GM21381 (cell line): ENCODE data around the gene TYMP.

ENCODE experiments used
- ATAC-seq: cut with Tn5 transposase; IDR thresholded peaks from one replicate; pipeline ENCODE4 v1.9.1; 2021; ENCODE audit warnings: mild to moderate bottlenecking, moderate library complexity; ENCODE audit not compliant: unreplicated experiment

The TYMP gene

DNA sequence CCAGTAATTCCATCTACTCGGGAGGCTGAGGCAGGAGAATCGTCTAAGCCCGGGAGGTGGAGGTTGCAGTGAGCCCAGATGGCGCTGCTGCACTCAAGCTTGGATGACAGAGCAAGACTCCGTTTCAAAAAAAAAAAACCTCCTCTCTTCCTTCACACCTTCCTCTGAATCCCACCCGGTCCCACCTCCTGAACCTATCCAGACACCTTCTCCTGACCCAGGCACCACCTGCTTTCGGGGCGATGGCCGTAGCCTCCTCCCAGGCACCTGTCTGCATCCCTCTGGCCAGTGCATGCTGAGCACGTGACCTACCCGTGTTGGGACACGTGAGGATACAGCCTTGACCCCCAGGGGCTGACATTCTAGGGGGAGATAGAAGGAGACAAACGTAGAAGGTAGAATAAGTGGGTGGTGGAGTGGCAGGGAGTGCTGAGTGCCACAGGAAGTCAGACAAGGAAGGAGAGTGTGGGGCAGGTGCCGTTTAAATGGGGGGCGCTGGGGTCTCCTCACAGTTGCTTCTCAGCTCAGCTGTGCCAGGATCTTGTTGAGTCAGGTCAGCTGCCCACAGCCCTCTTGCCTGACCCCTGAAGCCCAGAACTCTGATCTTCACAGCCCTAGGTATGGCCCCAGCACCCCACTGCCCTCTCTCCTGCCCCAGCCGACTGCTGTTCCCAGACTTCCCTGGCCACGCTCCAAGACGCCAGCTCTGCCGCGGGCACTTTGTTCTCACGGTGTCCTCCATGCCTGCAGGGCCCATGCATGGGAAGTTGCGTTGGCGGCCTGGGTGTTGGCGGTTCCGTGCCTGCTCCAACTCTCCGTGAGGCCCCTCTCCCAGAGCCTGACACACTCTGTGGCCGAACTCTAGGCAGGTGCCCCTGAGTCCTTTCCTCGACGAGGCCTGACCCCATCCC lies 44.3 kb downstream of the TYMP start:
- ATAC-seq: no peak

- no peak for ATAC-seq
Observed at GRCh38 chr22:50483977-50484853, 45.6 kb downstream of the TYMP start.

GRCh38 chr22:50483556-50483955 lies 46.3 kb downstream of the TYMP start:
- ATAC-seq: no peak

GRCh38 chr22:50483106-50483505 lies 46.7 kb downstream of the TYMP start:
- no peak for ATAC-seq

DNA sequence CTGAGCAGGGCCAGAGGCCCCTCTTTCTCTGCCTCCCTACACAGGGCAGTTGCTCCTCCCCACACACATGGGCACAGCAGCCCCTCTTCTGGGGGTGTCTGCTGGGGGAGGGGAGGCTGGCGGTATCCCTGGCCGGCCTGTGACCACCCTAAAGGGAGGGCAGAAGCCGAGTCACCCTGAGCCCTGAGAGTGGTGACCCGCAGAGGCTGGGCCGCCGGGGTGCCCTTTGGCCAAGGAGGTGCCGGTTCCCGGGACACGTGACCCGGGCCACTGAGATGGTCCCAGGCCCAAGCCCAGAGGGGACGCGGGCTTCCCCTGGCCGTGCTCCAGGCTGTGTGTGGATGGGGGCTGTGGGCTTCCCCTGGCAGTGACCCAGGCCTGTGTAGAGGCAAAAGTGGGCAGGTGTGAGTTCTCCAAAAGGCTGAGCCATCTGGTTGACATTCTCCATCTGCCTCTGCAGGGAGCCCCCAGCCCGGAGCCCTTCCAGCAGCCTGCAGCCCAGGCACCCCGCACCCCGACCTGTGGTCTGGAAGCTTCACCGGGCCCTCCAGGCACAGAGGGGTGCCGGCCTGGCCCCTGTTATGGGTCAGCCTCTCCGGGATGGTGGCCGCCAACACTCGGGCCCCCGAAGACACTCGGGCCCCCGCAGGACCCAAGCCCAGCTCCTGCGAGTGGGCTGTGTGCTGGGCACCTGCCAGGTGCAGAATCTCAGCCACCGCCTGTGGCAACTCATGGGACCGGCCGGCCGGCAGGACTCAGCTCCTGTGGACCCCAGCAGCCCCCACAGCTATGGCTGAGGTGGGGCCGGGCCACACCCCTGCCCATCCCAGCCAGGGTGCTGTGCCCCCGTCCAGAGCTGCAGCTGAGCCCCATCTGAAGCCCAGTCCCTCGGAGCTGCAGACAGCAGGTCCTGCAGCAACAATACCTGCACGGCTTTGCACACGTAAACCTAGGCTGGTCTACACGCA lies 47.4 kb downstream of the TYMP start:
- ATAC-seq: no peak

DNA sequence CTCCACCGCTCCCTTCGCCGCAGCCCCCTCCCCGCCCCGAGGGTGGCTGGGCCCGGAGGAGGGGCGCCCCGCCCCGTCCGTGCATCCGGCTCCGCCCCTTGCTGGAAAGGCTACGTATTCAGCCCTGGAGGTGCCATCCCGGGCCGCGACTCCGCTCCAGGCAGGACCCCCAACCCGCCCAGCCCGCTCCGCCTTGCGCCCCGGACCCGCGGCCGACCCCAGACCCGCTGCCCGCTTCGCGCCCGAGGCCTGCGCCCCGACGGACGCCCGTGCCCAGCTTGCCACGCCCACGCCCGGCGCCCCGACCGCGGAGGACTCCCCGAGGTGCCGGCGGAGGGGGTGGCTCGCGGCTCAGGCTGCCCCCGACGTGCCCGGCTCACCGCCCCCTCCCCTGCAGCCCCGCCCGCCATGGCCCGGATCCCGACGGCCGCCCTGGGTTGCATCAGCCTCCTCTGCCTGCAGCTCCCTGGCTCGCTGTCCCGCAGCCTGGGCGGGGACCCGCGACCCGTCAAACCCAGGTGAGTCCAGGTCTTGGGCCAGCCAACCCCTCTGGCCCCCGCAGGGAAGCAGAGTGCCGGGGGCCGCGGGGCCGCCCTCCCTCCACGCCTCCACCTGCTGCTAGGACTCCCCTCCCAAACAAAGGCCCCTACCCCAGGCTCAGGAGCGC lies 48.2 kb downstream of the TYMP start, which contains the start of gene ADM2:
Gene ADM2 (plus strand): TSS at position 104 of the 667 bp plus-strand sequence. CDS start 305 bp downstream, at position 409.
- no peak for ATAC-seq

DNA sequence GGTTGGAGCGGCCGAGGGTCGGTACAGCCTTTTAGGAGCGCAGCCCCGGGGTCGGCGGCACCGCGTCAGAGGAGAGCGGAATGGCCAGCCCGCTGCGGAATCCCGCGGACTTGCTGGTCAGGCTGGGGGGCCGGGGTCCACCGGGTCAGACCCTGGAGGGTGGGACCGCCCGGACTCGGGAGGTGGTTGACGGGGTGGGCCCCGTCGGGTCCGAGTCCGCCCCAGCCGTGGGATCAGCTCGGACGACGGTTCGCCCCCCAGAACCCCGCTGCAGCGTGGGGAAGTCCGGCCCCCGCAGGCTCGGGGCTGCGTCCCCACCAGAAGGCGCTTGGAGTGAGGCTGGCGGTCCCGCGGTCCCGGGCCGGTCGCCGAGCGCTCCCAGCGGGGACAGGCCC lies 48.8 kb downstream of the TYMP start:
- no peak for ATAC-seq

DNA sequence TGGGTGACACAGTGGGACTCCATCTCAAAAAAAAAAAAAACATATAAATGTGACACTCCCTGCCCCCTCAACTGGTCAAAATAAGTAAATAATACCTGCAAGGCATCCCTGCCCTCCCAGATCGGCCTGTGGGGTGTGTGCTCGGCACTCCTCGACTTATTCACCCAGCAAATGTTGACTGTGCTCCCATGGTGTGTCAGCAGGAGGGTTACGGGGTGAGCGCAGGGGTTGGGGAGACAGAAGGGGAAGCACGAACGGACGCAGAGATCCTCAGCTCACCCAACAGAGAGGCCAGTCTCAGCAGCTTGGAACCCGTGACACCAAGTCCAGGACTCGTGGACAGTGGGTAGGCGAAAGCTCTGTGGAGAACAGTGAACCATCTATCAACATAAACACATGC lies 50.1 kb downstream of the TYMP start:
- ATAC-seq: no peak

DNA sequence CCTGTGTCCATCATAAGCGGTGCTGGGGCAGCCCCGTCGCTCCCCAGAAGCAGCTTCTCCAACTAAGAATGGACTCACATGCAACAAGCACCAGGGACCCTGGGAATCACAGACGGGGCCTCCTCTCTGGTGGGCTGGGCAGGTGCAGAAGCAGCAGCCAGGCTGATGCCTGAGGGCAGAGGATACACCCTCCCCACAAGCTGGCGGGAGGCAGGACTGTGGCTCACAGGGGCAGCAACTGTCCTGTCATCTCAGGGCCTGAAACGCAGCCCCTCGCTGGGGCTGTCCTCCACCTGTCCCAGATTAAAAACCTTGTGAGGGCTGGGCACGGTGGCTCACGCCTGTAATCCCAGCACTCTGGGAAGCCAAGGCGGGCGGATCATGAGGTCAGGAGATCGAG lies 51.9 kb downstream of the TYMP start:
- ATAC-seq: no peak

DNA sequence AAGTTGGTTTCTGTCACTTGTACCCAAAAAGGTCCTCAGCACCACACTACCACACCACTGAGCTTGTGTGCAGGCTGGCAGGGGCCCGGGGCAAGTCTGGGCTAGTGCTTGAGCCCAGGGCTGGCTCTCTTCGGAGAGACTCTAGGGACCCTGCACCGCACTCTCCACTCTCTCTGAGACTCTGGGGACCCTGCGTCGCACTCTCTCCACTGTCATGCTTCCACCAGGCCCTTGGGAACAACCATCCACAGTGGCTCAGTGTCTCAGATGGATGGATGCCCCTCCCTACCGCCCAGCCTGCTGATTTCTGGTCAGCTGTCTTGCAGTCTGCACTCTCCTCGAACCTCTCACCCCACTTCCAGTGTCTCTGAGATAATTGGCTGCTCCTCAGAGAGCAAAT lies 52.9 kb downstream of the TYMP start:
- ATAC-seq: no peak
